ENCODE data around the gene SUPT3H. TPM values are rescaled to one million over a fixed set of nuclear protein-coding genes. Genes with fewer than 3 reads are reported as not detected.
"Not testable (repeated sequence)": the region's sequence is repeated elsewhere in the genome, so short reads cannot be mapped to it uniquely, and the experiment has no call there.

The SUPT3H gene
- total RNA-seq, 1 donor from 2014 or later, result 14.8 TPM

DNA sequence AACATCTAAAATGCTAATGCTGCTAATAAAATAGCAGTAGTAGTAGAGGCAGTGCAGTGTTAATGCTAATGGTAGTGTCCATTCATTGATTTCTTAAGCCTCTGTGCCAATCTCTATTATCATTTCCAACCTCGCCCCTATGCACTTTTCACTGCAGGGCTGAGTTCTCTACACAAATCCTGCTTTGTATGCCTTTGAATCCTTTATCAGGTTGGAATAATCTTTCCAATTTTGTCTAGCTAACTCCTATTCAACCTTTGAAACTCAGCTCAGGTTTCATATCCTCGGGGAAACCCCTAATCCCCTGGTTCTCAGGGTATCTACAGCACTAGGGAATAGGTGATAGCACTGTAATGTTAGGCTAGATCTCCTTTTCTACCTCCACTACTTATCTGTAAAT lies 333.6 kb downstream of the SUPT3H start:
- peaks cover 18% of the 10 kb centered on the region for H3K9me3 Mint-ChIP-seq
- no peak overlapping the region for H3K27ac Mint-ChIP-seq
- peaks cover 13% of the 10 kb centered on the region for H3K36me3 Mint-ChIP-seq (ENCODE audit: low read depth)
- H3K27me3 Mint-ChIP-seq (ENCODE audit: low read depth), result no peaks in the 10 kb centered on the region
- H3K4me3 Mint-ChIP-seq (ENCODE audit: low read depth), result no peak overlapping the region
- no peak for DNase-seq (ENCODE audit: low spot score)
- peaks cover 34% of the 10 kb centered on the region for H3K4me1 Mint-ChIP-seq (ENCODE audit: low read depth)
- intact Hi-C loops (cut with micrococcal nuclease), result no loop called here

GRCh38 chr6:45042673-45043072 lies 335.1 kb downstream of the SUPT3H start:
- H3K9me3 Mint-ChIP-seq; H3K27ac Mint-ChIP-seq; DNase-seq (ENCODE audit: low spot score); H3K36me3 Mint-ChIP-seq (ENCODE audit: low read depth); H3K27me3 Mint-ChIP-seq (ENCODE audit: low read depth); intact Hi-C loops (cut with micrococcal nuclease); H3K4me3 Mint-ChIP-seq (ENCODE audit: low read depth): not testable (repeated sequence)
- peaks cover 23% of the 10 kb centered on the region for H3K4me1 Mint-ChIP-seq (ENCODE audit: low read depth)

GRCh38 chr6:45038226-45038625 lies 339.5 kb downstream of the SUPT3H start:
- Mint-ChIP-seq H3K36me3 (ENCODE audit: low read depth) (no peaks in the 10 kb centered on the region), H3K9me3 (no peaks in the 10 kb centered on the region), H3K27me3 (ENCODE audit: low read depth) (no peaks in the 10 kb centered on the region), H3K27ac (no peak overlapping the region), H3K4me1 (ENCODE audit: low read depth) (no peaks in the 10 kb centered on the region), H3K4me3 (ENCODE audit: low read depth) (no peak overlapping the region)
- intact Hi-C loops (cut with micrococcal nuclease), result no loop called here
- DNase-seq (ENCODE audit: low spot score), result no peak

DNA sequence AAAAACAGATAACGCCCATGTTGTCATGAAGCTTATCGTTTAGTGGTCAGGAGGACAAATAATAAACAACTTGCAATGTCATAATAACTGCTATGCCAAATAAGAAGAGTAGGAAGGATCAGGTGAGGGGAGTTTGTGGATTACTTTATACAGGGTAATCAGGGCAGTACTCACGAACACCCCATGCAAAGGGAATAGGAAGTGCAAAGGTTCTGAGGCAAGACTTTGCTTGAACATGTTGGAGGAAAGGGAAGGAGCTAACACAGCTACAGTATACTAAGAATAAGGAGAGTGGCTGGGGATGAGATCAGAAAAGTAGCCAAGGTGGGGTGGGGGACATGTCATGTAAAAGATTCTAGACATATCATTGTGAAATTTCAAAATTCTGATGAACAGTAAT lies 341.6 kb downstream of the SUPT3H start:
- no peak overlapping the region for H3K27ac Mint-ChIP-seq
- no peaks in the 10 kb centered on the region for H3K27me3 Mint-ChIP-seq (ENCODE audit: low read depth)
- H3K4me1 Mint-ChIP-seq (ENCODE audit: low read depth), result peaks cover 7% of the 10 kb centered on the region
- H3K36me3 Mint-ChIP-seq (ENCODE audit: low read depth), result peaks cover 7% of the 10 kb centered on the region
- intact Hi-C loops (cut with micrococcal nuclease), result no loop called here
- H3K9me3 Mint-ChIP-seq, result no peaks in the 10 kb centered on the region
- H3K4me3 Mint-ChIP-seq (ENCODE audit: low read depth), result no peak overlapping the region
- DNase-seq (ENCODE audit: low spot score), result no peak

DNA sequence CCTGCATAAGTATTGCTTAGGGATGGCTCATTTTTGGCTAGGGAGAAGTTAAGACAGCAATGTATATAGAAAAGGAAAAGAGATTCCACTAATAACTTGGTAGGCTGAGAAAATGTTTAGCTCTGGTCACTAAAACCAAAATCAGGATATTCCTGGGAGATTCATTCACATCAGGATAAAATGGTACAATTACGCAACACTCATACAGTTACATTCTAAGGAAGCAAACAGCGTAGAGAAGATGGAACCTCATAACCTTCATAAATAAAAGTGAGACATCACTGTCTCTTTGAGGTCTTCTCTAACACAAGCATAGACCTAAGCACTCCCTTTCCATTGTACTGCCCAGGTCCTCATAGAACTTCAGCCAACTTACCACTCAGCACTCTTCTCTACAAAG lies 345.3 kb downstream of the SUPT3H start:
- intact Hi-C loops (cut with micrococcal nuclease), result no loop called here
- no peak for DNase-seq (ENCODE audit: low spot score)
- peaks cover 16% of the 10 kb centered on the region for H3K9me3 Mint-ChIP-seq
- H3K4me3 Mint-ChIP-seq (ENCODE audit: low read depth), result no peak overlapping the region
- H3K4me1 Mint-ChIP-seq (ENCODE audit: low read depth), result peaks cover 7% of the 10 kb centered on the region
- H3K27ac Mint-ChIP-seq, result no peak overlapping the region
- H3K27me3 Mint-ChIP-seq (ENCODE audit: low read depth), result no peaks in the 10 kb centered on the region
- peaks cover 21% of the 10 kb centered on the region for H3K36me3 Mint-ChIP-seq (ENCODE audit: low read depth)

DNA sequence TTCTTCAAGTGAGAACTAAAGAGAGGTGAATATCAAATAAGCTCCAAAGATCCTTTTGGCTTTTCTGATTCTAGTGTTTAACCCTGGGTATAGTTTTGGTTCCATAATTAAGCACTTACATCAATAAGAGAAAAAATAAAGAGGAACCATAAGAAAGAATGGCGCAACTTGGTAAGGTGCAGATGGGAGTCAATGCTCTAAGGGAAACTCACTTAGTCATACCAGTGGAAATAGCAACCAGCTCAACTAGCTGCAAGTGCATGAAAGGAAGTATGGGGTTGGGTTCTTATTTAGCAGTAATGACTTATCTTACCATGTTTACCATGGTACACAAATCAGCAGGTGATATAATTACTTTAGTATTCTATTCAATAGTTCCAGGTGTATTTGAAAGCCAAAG lies 346.1 kb downstream of the SUPT3H start:
- no peaks in the 10 kb centered on the region for H3K27me3 Mint-ChIP-seq (ENCODE audit: low read depth)
- DNase-seq (ENCODE audit: low spot score), result no peak
- intact Hi-C loops (cut with micrococcal nuclease), result no loop called here
- peaks cover 29% of the 10 kb centered on the region for H3K36me3 Mint-ChIP-seq (ENCODE audit: low read depth)
- H3K4me1 Mint-ChIP-seq (ENCODE audit: low read depth), result peaks cover 7% of the 10 kb centered on the region
- H3K9me3 Mint-ChIP-seq, result peaks cover 24% of the 10 kb centered on the region
- no peak overlapping the region for H3K27ac Mint-ChIP-seq
- no peak overlapping the region for H3K4me3 Mint-ChIP-seq (ENCODE audit: low read depth)

GRCh38 chr6:45027126-45027525 lies 350.6 kb downstream of the SUPT3H start:
- peaks cover 54% of the 10 kb centered on the region for H3K36me3 Mint-ChIP-seq (ENCODE audit: low read depth)
- peaks cover 9% of the 10 kb centered on the region for H3K4me1 Mint-ChIP-seq (ENCODE audit: low read depth)
- intact Hi-C loops (cut with micrococcal nuclease), result no loop called here
- peaks cover 41% of the 10 kb centered on the region for H3K9me3 Mint-ChIP-seq
- no peaks in the 10 kb centered on the region for H3K27me3 Mint-ChIP-seq (ENCODE audit: low read depth)
- H3K27ac Mint-ChIP-seq, result no peak overlapping the region
- no peak overlapping the region for H3K4me3 Mint-ChIP-seq (ENCODE audit: low read depth)
- DNase-seq (ENCODE audit: low spot score), result no peak

- H3K4me3 Mint-ChIP-seq (ENCODE audit: low read depth), result no peak overlapping the region
- no peaks in the 10 kb centered on the region for H3K27me3 Mint-ChIP-seq (ENCODE audit: low read depth)
- DNase-seq (ENCODE audit: low spot score), result no peak
- peaks cover 17% of the 10 kb centered on the region for H3K4me1 Mint-ChIP-seq (ENCODE audit: low read depth)
- H3K9me3 Mint-ChIP-seq, result peaks cover 41% of the 10 kb centered on the region
- intact Hi-C loops (cut with micrococcal nuclease), result no loop called here
- no peak overlapping the region for H3K27ac Mint-ChIP-seq
- H3K36me3 Mint-ChIP-seq (ENCODE audit: low read depth), result peaks cover 50% of the 10 kb centered on the region
Measured at GRCh38 chr6:45026003-45026516, 351.7 kb downstream of the SUPT3H start.

DNA sequence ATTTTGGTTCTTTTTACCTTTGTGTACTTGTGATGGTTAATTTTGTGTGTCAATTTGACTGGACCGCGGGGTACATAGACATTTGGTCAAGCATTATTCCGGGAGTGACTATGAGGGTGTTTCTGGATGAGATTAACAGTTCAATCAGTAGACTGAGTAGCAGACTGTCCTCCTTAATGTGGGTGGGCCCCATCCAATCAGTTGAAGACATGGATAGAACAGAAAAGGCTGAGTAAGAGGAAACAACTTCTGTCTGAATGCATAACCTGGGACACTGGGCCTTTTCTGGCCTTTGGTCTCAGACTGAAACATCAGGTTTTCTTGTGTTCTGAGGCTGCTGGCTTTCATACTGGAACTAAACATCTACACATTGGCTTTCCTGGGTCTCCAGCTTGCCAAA lies 353.1 kb downstream of the SUPT3H start:
- intact Hi-C loops (cut with micrococcal nuclease), result loop anchor here (5.0 kb wide), 1 partner anchor 92 kb away; no protein-coding TSS in a partner anchor
- H3K27me3 Mint-ChIP-seq (ENCODE audit: low read depth), result no peaks in the 10 kb centered on the region
- peaks cover 49% of the 10 kb centered on the region for H3K36me3 Mint-ChIP-seq (ENCODE audit: low read depth)
- DNase-seq (ENCODE audit: low spot score), result no peak
- peaks cover 18% of the 10 kb centered on the region for H3K4me1 Mint-ChIP-seq (ENCODE audit: low read depth)
- H3K4me3 Mint-ChIP-seq (ENCODE audit: low read depth), result no peak overlapping the region
- no peak overlapping the region for H3K27ac Mint-ChIP-seq
- H3K9me3 Mint-ChIP-seq, result peaks cover 39% of the 10 kb centered on the region

- DNase-seq (ENCODE audit: low spot score), result no peak
- H3K36me3 Mint-ChIP-seq (ENCODE audit: low read depth), result peaks cover 39% of the 10 kb centered on the region
- no peak overlapping the region for H3K27ac Mint-ChIP-seq
- intact Hi-C loops (cut with micrococcal nuclease), result loop anchor here (5.0 kb wide), 1 partner anchor 89 kb away; no protein-coding TSS in a partner anchor
- no peaks in the 10 kb centered on the region for H3K27me3 Mint-ChIP-seq (ENCODE audit: low read depth)
- H3K4me3 Mint-ChIP-seq (ENCODE audit: low read depth), result no peak overlapping the region
- H3K9me3 Mint-ChIP-seq, result peaks cover 26% of the 10 kb centered on the region
- H3K4me1 Mint-ChIP-seq (ENCODE audit: low read depth), result peaks cover 18% of the 10 kb centered on the region
Measured at GRCh38 chr6:45021676-45022075, 356.1 kb downstream of the SUPT3H start.

- Mint-ChIP-seq H3K4me1 (ENCODE audit: low read depth) (peaks cover 36% of the 10 kb centered on the region), H3K27me3 (ENCODE audit: low read depth) (no peaks in the 10 kb centered on the region), H3K4me3 (ENCODE audit: low read depth) (no peak overlapping the region), H3K36me3 (ENCODE audit: low read depth) (peaks cover 51% of the 10 kb centered on the region), H3K9me3 (peaks cover 51% of the 10 kb centered on the region), H3K27ac (no peak overlapping the region)
- intact Hi-C loops (cut with micrococcal nuclease), result no loop called here
- no peak for DNase-seq (ENCODE audit: low spot score)
Measured at GRCh38 chr6:45012687-45013086, 365.0 kb downstream of the SUPT3H start.

DNA sequence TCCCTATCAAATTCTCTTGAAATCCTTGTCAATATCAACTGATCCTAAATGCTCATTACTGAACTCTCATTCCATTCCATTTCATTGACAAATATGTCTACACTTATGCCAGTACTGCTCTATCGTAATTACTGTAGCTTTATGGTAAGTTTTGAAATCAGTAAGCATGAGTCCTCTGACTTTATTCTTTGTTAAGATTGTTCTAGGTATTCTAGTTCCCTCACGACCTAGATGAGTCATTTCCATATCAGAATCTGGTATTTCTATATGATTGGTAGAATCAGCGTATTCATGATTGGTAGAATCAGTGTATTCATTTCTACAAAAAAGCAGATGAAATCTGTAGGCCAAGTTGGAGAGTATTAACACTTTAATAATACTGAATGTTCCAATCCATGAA lies 368.2 kb downstream of the SUPT3H start:
- no peaks in the 10 kb centered on the region for H3K27me3 Mint-ChIP-seq (ENCODE audit: low read depth)
- no peak for DNase-seq (ENCODE audit: low spot score)
- H3K4me3 Mint-ChIP-seq (ENCODE audit: low read depth), result no peak overlapping the region
- peak overlapping the region; percentile 66 for H3K27ac Mint-ChIP-seq
- peaks cover 77% of the 10 kb centered on the region for H3K36me3 Mint-ChIP-seq (ENCODE audit: low read depth)
- H3K9me3 Mint-ChIP-seq, result peaks cover 73% of the 10 kb centered on the region
- intact Hi-C loops (cut with micrococcal nuclease), result loop anchor here (2.0 to 10.0 kb wide), 2 partner anchors 197 to 705 kb away; no protein-coding TSS in a partner anchor
- peaks cover 42% of the 10 kb centered on the region for H3K4me1 Mint-ChIP-seq (ENCODE audit: low read depth)

- Mint-ChIP-seq H3K4me3 (ENCODE audit: low read depth) (no peak overlapping the region), H3K27ac (no peak overlapping the region), H3K36me3 (ENCODE audit: low read depth) (peaks cover 67% of the 10 kb centered on the region), H3K27me3 (ENCODE audit: low read depth) (no peaks in the 10 kb centered on the region), H3K4me1 (ENCODE audit: low read depth) (peaks cover 51% of the 10 kb centered on the region), H3K9me3 (peaks cover 62% of the 10 kb centered on the region)
- no peak for DNase-seq (ENCODE audit: low spot score)
- intact Hi-C loops (cut with micrococcal nuclease), result loop anchor here (10.0 kb wide), 1 partner anchor 708 kb away; no protein-coding TSS in a partner anchor
Measured at GRCh38 chr6:45006893-45007292, 370.8 kb downstream of the SUPT3H start.

GRCh38 chr6:45003961-45004360 lies 373.8 kb downstream of the SUPT3H start:
- H3K36me3 Mint-ChIP-seq (ENCODE audit: low read depth), result peaks cover 51% of the 10 kb centered on the region
- H3K4me3 Mint-ChIP-seq (ENCODE audit: low read depth), result no peak overlapping the region
- intact Hi-C loops (cut with micrococcal nuclease), result loop anchor here (5.0 to 10.0 kb wide), 4 partner anchors 37 to 918 kb away; no protein-coding TSS in a partner anchor
- H3K9me3 Mint-ChIP-seq, result peaks cover 37% of the 10 kb centered on the region
- peaks cover 49% of the 10 kb centered on the region for H3K4me1 Mint-ChIP-seq (ENCODE audit: low read depth)
- H3K27me3 Mint-ChIP-seq (ENCODE audit: low read depth), result no peaks in the 10 kb centered on the region
- DNase-seq (ENCODE audit: low spot score), result no peak
- no peak overlapping the region for H3K27ac Mint-ChIP-seq
